GM23338 (cell line): Measurements from ENCODE around the gene OMD.

Experiments
- CREB1 ChIP-seq: fragments of 250-450 bp; sonication (Bioruptor Pico); IDR thresholded peaks from 2 replicates; pipeline ENCODE4 v1.5.0; 2020; ENCODE audit warnings: low read depth, mild to moderate bottlenecking, moderate library complexity
- EZH2 ChIP-seq: fragments of 200-600 bp; sonication (generic); IDR thresholded peaks from one replicate; pipeline ENCODE4 v1.8.0; 2017; ENCODE audit warnings: antibody characterized with exemption, mild to moderate bottlenecking, low read depth; ENCODE audit not compliant: unreplicated experiment
- EZH2phosphoT487 ChIP-seq: fragments of 200-600 bp; sonication (generic); IDR thresholded peaks from one replicate; pipeline ENCODE4 v1.8.1; 2018; ENCODE audit warnings: antibody characterized with exemption; ENCODE audit not compliant: unreplicated experiment
- JUNB ChIP-seq: IDR thresholded peaks from one replicate; pipeline ENCODE4 v1.6.1; 2016; ENCODE audit warnings: antibody characterized with exemption; ENCODE audit not compliant: unreplicated experiment
- POLR2AphosphoS5 ChIP-seq: IDR thresholded peaks from 2 replicates; pipeline ENCODE4 v1.6.1; 2016; ENCODE audit warnings: antibody characterized with exemption, low read depth
- REST ChIP-seq: IDR thresholded peaks from one replicate; pipeline ENCODE4 v1.6.1; 2018; ENCODE audit warnings: antibody characterized with exemption; ENCODE audit not compliant: unreplicated experiment
- ZNF114 ChIP-seq: fragments of 250-450 bp; sonication (Bioruptor Pico); IDR thresholded peaks from 2 replicates; pipeline ENCODE4 v1.5.0; 2020; ENCODE audit warnings: mild to moderate bottlenecking, moderate library complexity
- ZNF331 ChIP-seq: fragments of 250-450 bp; sonication (Bioruptor Pico); IDR thresholded peaks from 2 replicates; pipeline ENCODE4 v1.5.0; 2020; ENCODE audit warnings: low read depth, mild to moderate bottlenecking, moderate library complexity
- TF ChIP-seq, protein P1 (sequence below), 2 experiments: fragments of 200-600 bp in 1 of 2; sonication (generic) in 1 of 2; conservative IDR thresholded peaks; 2 replicates each; pipeline versions ENCODE4 v1.5.1 to v1.6.1; 2016 to 2017; ENCODE audit warnings: antibody characterized with exemption in 2 of 2, low read depth in 2 of 2, mild to moderate bottlenecking in 2 of 2, moderate library complexity in 1 of 2
- TF ChIP-seq, protein P2 (sequence below): IDR thresholded peaks from 2 replicates; pipeline ENCODE4 v1.6.1; 2016; ENCODE audit warnings: antibody characterized with exemption

GRCh38 chr9:92435263-92435662 lies 11.0 kb upstream of the OMD start:
- TF ChIP-seq, protein P1, sequence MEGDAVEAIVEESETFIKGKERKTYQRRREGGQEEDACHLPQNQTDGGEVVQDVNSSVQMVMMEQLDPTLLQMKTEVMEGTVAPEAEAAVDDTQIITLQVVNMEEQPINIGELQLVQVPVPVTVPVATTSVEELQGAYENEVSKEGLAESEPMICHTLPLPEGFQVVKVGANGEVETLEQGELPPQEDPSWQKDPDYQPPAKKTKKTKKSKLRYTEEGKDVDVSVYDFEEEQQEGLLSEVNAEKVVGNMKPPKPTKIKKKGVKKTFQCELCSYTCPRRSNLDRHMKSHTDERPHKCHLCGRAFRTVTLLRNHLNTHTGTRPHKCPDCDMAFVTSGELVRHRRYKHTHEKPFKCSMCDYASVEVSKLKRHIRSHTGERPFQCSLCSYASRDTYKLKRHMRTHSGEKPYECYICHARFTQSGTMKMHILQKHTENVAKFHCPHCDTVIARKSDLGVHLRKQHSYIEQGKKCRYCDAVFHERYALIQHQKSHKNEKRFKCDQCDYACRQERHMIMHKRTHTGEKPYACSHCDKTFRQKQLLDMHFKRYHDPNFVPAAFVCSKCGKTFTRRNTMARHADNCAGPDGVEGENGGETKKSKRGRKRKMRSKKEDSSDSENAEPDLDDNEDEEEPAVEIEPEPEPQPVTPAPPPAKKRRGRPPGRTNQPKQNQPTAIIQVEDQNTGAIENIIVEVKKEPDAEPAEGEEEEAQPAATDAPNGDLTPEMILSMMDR (conservative IDR thresholded peaks at IDR 0.05; ENCODE audit: low read depth in 2 of 2) = no peak
- TF ChIP-seq POLR2AphosphoS5 (no peak), EZH2phosphoT487 (no peak), CREB1 (no peak), EZH2 (no peak), JUNB (no peak), REST (no peak), ZNF114 (CRISPR knock-in tag) (no peak), ZNF331 (no peak)
- TF ChIP-seq, protein P2, sequence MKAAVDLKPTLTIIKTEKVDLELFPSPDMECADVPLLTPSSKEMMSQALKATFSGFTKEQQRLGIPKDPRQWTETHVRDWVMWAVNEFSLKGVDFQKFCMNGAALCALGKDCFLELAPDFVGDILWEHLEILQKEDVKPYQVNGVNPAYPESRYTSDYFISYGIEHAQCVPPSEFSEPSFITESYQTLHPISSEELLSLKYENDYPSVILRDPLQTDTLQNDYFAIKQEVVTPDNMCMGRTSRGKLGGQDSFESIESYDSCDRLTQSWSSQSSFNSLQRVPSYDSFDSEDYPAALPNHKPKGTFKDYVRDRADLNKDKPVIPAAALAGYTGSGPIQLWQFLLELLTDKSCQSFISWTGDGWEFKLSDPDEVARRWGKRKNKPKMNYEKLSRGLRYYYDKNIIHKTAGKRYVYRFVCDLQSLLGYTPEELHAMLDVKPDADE = no peak
